ENCODE results near the gene POMP.
"Not testable (repeated sequence)": the region's sequence is repeated elsewhere in the genome, so short reads cannot be mapped to it uniquely, and the experiment has no call there.

DNA sequence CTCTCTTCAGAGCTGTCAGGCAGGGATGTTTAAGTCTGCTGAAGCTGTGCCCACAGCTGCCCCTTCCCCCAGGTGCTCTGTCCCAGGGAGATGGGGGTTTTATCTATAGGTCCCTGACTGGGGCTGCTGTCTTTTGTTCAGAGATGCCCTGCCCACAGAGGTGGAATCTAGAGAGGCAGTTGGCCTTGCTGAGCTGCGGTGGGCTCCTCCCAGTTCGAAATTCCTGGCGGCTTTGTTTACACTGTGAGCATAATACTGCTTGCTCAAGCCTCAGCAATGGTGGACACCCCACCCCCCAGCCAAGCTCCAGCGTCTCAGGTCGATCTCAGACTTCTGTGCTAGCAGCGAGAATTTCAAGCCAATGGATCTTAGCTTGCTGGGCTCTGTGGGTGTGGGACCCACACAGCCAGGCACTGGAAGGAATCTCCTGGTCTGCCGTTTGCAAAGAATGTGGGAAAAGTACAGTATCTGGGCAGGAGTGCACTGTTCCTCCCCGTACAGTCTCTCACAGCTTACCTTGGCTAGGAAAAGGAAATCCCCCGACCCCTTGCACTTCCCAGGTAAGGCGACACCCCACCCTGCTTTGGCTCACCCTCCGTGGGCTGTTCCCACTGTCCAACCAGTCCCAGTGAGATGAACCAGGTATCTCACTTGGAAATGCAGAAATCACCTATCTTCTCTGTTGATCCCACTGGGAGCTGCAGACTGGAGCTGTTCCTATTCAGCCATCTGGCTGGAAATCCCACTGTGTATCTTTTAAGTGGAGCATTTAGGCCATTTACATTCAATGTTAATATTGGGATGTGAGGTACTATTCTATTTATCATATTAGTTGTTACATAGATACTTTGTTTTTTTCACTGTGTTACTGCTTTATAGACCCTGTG, 34.9 kb downstream of the POMP start:
- TF ChIP-seq, protein P1, sequence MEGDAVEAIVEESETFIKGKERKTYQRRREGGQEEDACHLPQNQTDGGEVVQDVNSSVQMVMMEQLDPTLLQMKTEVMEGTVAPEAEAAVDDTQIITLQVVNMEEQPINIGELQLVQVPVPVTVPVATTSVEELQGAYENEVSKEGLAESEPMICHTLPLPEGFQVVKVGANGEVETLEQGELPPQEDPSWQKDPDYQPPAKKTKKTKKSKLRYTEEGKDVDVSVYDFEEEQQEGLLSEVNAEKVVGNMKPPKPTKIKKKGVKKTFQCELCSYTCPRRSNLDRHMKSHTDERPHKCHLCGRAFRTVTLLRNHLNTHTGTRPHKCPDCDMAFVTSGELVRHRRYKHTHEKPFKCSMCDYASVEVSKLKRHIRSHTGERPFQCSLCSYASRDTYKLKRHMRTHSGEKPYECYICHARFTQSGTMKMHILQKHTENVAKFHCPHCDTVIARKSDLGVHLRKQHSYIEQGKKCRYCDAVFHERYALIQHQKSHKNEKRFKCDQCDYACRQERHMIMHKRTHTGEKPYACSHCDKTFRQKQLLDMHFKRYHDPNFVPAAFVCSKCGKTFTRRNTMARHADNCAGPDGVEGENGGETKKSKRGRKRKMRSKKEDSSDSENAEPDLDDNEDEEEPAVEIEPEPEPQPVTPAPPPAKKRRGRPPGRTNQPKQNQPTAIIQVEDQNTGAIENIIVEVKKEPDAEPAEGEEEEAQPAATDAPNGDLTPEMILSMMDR (IDR thresholded peaks at IDR 0.05; ENCODE audit: low read depth, low read length, missing input control): not testable (repeated sequence)
- TF ChIP-seq FOXA1 (IDR thresholded peaks at IDR 0.05); TAF1 (conservative IDR thresholded peaks at IDR 0.05): not testable (repeated sequence)
- TF ChIP-seq, protein P2, sequence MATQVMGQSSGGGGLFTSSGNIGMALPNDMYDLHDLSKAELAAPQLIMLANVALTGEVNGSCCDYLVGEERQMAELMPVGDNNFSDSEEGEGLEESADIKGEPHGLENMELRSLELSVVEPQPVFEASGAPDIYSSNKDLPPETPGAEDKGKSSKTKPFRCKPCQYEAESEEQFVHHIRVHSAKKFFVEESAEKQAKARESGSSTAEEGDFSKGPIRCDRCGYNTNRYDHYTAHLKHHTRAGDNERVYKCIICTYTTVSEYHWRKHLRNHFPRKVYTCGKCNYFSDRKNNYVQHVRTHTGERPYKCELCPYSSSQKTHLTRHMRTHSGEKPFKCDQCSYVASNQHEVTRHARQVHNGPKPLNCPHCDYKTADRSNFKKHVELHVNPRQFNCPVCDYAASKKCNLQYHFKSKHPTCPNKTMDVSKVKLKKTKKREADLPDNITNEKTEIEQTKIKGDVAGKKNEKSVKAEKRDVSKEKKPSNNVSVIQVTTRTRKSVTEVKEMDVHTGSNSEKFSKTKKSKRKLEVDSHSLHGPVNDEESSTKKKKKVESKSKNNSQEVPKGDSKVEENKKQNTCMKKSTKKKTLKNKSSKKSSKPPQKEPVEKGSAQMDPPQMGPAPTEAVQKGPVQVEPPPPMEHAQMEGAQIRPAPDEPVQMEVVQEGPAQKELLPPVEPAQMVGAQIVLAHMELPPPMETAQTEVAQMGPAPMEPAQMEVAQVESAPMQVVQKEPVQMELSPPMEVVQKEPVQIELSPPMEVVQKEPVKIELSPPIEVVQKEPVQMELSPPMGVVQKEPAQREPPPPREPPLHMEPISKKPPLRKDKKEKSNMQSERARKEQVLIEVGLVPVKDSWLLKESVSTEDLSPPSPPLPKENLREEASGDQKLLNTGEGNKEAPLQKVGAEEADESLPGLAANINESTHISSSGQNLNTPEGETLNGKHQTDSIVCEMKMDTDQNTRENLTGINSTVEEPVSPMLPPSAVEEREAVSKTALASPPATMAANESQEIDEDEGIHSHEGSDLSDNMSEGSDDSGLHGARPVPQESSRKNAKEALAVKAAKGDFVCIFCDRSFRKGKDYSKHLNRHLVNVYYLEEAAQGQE (IDR thresholded peaks at IDR 0.05): not testable (repeated sequence)
